Stimulated activated CD8-positive, alpha-beta memory T cell treated with anti-CD3 and anti-CD28 coated beads, Interleukin-15, amount 100 ng/mL, for 1 hour (primary cell): Measurements from ENCODE around the gene AMZ1.
"Not testable (repeated sequence)": the region's sequence is repeated elsewhere in the genome, so short reads cannot be mapped to it uniquely, and the experiment has no call there.

Experiments used
- DNase-seq: peaks from one replicate; pipeline ENCODE4 v3.0.0-alpha.2; 2020; ENCODE audit warnings: low read depth

The AMZ1 gene

GRCh38 chr7:2713370-2713769 lies 25.4 kb downstream of the AMZ1 start:
- DNase-seq = no peak

DNA sequence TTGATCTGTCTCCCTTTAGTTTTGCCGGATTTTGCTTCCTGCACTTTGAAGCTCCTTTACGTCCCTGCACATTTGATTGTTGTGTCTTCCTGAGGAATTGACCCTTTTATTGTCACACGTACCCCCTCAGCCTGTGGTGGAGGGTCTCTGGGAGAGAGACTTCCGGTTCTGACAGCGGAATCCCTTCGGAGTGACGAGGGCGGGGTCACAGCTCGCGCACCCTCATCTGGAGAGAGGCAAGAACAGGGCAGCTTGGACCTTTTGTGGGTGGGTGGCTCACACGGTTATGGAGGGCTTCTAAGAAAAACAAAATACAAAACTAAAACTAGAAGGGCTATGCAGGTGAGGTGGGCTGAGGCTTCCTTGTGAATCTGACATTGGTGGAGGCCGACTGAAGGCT lies 26.0 kb downstream of the AMZ1 start:
- DNase-seq = no peak

- no peak for DNase-seq
Measured at GRCh38 chr7:2714636-2715035, 26.6 kb downstream of the AMZ1 start.

- DNase-seq = no peak
Measured at GRCh38 chr7:2715341-2716231, 27.6 kb downstream of the AMZ1 start.

DNA sequence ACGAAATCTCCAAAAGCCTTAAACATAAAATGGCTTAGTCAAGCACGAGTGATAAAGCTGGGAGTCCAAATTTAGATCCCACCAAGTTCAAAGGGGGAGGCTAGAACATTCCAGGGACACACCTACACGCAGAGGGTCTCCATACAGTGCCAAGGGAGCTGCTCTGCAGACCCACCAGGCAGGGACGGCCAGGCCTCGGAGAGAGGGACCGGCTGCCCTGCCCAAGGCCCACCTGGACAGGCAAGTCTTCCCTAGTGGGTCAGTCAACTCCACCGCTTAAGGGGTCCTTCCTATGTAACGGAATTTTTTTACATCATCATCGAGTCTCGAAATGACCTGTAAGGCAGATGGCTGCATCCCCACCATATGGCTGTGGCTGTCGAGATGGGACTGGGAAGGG lies 28.5 kb downstream of the AMZ1 start:
- no peak for DNase-seq

GRCh38 chr7:2716906-2717292 lies 28.9 kb downstream of the AMZ1 start:
- DNase-seq = no peak

DNA sequence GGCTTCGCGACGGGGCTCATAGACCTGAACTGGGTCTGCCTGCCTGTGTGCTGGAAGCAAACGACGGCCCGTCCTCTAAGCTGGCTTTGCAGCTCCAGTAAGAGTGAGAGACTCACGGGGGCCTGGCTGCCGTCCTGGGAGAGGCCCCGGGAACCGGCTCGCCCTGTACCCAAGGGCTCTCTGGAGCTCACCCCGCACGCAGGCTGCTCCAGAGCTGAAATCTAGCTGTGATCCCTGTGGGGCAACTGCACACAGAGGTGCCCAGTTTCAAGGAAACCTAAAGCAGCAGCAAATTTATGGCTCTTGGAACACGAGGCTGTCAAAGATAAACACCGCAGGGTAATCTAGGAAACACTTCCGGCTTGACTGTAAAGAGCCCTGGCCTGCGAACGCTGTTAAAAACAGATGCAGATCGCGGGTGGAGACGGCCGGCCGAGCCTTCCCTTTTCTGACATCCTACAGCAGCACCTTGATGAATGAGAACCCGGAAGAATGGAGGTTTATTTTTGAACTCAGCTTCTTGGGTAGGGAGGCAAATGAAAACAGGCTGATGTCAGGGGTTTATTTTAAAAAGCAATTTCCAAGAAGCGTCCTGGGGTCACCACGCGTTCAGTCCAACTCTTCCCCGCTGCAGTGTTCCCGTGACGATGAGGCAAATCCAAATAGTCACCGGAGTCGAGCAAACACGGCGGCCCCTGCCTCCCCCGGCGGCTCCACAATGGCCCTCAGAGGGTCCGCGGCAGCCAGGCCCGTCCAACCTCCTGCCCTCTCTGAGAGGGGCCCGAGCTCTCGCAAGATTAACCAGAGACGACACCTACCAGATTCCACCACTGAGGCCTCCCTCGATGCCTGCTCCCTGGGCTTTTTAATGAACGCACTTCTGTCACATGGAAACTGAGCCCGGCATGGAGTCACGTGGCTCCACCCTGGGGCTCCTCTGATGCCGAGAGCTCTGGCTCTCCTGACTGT lies 29.6 kb downstream of the AMZ1 start:
- no peak for DNase-seq

GRCh38 chr7:2718296-2718965 lies 30.4 kb downstream of the AMZ1 start:
- DNase-seq = no peak

GRCh38 chr7:2719007-2719406 lies 31.0 kb downstream of the AMZ1 start:
- peak; percentile 38 for DNase-seq

DNA sequence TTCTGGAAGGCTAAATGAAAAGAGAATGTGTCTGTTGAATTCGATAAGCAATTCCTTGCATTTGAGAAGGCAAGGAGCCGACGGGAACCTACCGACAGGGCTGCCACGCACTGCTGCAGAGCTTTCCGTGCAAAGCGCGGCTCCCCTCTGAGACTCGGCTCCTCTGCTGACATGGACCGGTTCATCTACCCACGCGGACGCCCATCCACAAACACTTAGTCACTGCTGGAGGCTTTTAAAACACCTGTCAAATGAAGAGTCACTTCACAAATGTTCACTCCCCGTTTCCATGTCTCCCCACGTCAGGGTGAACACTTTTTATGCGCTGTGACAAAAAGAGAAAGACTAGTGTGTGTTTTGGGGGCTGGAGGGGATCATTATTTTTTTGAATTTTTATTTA lies 32.0 kb downstream of the AMZ1 start:
- no peak for DNase-seq

GRCh38 chr7:2721842-2722241 lies 33.8 kb downstream of the AMZ1 start:
- no peak for DNase-seq

DNA sequence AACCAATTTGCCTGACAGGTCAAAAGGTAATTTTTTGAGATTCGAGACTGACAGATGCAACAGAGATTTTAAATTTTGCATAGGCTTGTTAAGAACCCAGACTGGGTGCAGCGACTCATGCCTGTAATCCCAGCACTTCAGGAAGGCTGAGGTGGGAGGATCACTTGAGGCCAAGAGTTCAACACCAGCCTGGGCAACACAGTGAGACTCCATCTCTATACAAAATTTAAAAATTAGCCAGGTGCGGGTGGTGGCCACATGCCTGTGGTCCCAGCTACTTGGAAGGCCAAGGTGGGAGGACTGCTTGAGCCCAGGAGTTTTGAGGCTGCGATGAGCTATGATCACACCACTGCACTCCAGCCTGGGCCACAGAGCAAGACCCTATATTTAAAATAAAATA lies 34.6 kb downstream of the AMZ1 start:
- DNase-seq = no peak

DNA sequence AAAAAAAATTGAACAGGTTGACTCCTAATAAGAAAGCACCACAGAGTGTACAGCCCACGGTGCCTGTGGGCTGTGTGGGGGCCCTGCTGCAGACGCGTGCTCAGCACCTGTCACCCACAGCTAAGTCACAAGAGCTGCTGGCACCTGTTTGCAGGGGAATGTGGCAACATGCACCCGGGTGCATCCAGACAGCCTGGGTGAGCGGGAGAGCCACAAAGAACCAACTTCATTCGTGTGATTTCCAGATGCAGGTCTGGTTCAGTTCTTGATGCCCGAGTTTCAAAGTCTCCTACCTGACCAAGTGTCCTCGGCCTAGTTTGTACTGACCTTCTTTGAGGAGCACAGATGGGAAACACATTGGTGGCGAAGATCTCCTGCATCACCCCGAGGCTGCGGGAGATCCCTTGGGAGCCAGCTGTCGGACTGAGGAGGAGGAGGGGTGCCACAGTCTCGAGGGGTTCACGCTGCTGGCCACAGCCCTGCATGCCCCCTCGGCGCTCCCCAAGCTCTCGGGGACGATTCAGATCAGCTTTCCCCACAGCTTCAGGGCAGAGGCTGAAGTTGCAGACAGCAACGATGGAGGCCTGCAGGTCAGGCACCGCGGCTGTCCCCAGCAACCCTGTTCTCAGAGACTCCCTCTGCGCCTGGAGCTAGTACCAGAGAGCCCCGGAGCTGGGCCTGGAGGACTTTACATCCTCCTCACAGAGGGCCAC lies 35.3 kb downstream of the AMZ1 start:
- no peak for DNase-seq

GRCh38 chr7:2724036-2724435 lies 36.0 kb downstream of the AMZ1 start:
- DNase-seq = not testable (repeated sequence)

DNA sequence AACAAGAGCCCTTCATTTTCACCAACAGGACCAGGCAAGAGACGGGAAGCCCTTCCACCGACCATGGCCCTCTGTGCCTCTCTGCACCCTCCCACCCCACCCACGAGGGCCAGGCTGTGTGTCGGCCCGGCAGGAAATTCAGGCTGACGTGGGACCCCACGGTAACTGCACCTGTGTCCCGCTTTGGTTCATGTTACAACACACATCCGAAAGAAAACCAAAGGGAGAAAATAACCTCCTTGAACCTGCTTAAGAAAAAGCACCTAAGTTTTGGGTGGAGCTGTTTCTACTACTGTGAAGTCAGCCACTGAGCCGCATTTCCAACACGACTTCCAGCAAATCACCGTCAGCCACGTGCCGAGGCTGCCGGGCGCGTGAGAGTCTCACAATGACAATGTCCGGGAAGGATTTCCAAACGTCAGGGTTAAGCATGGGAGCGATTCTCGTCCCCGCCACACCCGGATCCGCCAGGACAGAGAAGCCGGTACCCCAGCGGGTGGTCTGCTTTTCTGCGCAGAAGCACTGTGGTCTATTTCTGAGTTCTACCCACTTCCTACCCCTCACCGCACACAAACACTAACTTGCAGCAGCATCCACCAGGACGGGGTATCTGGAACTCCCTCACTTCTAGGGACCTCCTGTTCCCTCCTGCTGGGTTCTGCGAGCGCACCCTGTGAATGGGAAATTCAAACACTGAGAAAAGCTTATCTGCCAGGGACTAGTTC lies 36.6 kb downstream of the AMZ1 start:
- DNase-seq = no peak

- DNase-seq = no peak
Measured at GRCh38 chr7:2725178-2726105, 37.4 kb downstream of the AMZ1 start.

DNA sequence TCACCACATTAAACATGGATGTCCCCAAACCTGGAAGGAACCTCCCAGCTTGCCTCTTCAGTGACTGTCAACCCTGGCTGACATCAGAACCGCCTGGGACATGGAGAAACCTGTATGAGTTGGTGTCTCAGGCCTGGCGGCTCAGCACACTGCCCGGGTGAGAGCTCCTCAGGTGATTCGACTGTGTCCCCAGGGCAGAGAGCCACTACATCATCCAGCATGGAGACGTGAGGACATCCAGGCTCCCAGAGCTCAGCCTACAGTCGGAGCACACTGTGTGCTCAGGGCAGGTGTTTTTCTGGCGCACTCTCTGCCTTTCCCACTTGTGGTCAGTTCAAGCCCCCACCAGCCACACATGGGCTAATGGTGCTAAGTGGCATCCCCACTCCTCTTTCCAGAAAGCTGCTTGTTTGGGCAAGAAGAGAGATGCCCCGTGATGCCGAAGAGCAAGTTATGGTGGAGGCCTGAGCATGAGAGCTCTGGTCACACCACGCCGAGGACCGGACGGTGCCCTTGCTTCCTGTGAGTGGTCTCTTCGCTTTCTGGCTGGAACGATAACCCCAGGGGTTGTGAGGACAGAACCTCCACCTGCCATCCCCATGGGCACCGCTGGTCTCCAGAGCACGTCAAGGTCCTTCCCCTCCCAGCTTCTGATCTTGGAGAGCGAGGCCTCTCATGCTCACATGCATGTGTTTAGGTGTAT lies 38.5 kb downstream of the AMZ1 start:
- no peak for DNase-seq

GRCh38 chr7:2727206-2727605 lies 39.2 kb downstream of the AMZ1 start:
- DNase-seq = not testable (repeated sequence)

DNA sequence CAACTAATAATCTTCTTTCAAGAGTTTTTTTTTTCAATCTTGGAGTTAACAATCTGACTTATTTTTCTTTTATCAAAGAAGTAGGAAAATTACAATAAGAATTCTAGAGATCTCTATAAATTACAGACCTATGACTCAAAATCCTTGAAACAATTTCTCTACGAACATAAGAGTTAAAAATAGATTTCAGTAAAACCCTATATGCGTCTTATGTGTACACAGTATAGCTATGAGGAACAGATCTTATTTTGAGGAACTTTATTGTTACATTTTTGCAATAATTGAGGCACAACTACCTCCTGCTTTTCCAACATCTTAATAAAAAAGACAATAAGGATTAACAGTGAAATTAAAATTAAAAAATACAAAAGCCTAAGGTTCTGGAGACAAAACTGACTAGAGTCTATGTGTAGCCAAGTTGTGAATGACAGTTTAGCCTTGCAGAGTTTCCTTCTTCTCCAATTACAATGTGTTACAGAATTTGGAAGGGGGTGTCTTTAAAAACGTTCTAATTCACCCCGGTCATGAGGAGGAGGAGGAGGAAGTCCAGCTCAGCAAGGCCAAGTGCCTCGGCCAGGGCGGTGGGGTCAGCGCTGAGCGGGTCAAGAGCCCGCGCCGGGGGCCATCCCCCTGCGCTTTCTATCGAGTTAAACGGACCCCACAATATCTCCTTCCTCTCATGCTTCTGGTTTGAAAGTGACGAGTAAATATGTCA lies 40.5 kb downstream of the AMZ1 start:
- no peak for DNase-seq
